ENCODE results near the gene ADGRG1. TPM values are rescaled to one million over a fixed set of nuclear protein-coding genes. Genes with fewer than 3 reads are reported as not detected.

The ADGRG1 gene
- total RNA-seq, 2 experiments from 2014 or later, result 2.2 to 2.9 TPM

- Mint-ChIP-seq H3K4me1 (peaks cover 64% of the 10 kb centered on the region), H3K4me3 (no peak overlapping the region), H3K36me3 (ENCODE audit: low read depth) (no peaks in the 10 kb centered on the region), H3K27ac (peak overlapping the region; percentile 36), H3K9me3 (no peaks in the 10 kb centered on the region), H3K27me3 (peaks cover 3% of the 10 kb centered on the region)
- POLR2A ChIA-PET, result interaction anchor here (0.6 kb wide), 1 partner anchor 13 kb away, joined by 4 read pairs; no protein-coding TSS in a partner anchor
- DNase-seq, result no peak
- CTCF ChIA-PET, result interaction anchor here (2.0 to 3.0 kb wide), 4 partner anchors 15 to 41 kb away, joined by 5 to 13 read pairs (median 10); no protein-coding TSS in a partner anchor
Measured at GRCh38 chr16:57607676-57608461, 20.6 kb upstream of the ADGRG1 start.

GRCh38 chr16:57608462-57609113 is 19.8 kb upstream of the ADGRG1 start:
- ChIA-PET POLR2A (interaction anchor here (0.6 kb wide), 1 partner anchor 13 kb away, joined by 4 read pairs; no protein-coding TSS in a partner anchor), CTCF (interaction anchor here (0.6 to 3.7 kb wide), 10 partner anchors 13 to 878 kb away, joined by 3 to 16 read pairs (median 6); no protein-coding TSS in a partner anchor)
- H3K27ac Mint-ChIP-seq, result peak overlapping the region; percentile 95
- H3K9me3 Mint-ChIP-seq, result no peaks in the 10 kb centered on the region
- H3K36me3 Mint-ChIP-seq (ENCODE audit: low read depth), result no peaks in the 10 kb centered on the region
- DNase-seq, result no peak
- peaks cover 58% of the 10 kb centered on the region for H3K4me1 Mint-ChIP-seq
- no peaks in the 10 kb centered on the region for H3K27me3 Mint-ChIP-seq
- no peak overlapping the region for H3K4me3 Mint-ChIP-seq

DNA sequence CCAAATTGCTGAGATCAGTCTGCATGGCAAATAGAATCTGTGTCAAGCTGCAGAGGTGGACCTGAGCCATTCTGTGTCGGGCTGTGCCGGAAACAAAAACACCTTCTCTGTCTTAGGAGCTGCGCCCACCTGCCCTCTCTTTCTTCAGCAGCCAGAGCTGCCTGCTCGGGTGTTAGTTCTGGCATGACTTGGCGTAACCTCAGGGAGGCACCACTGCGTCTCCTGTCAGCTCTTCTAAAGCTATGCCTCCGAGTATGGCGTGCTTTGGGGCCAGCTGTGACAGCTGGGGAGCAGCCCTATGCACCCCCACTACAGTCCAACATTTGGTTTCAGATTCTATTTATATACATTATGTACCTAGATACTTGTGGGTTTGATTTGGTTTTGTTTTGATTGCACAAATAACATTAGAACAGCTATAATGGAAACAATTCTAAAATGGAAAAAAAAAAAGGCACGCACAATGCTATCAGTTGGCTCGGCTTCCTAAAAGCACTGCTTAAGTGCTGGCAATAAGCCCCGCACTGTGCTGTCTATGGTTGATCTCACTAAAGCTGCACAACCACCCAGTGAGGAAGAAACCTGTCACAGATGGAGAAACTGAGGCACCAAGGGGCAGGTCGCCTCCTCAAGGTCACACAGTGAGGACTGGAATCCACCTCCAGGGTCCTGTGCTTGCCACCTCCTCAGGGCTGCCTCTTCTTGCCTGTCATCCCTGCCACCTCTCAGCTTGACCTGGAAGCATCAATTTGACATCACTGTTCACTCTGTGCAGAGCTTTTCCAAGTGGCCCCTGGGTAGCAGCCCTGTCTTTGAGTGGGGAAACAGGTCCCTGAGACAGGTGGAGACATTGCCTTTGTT is 18.7 kb upstream of the ADGRG1 start:
- Mint-ChIP-seq H3K36me3 (ENCODE audit: low read depth) (no peaks in the 10 kb centered on the region), H3K4me3 (peak overlapping the region; percentile 53), H3K27me3 (no peaks in the 10 kb centered on the region), H3K9me3 (no peaks in the 10 kb centered on the region), H3K27ac (peak overlapping the region; percentile 95), H3K4me1 (peaks cover 59% of the 10 kb centered on the region)
- ChIA-PET CTCF (interaction anchor here (0.9 to 3.7 kb wide), 14 partner anchors 9 to 74 kb away, joined by 3 to 26 read pairs (median 4); no protein-coding TSS in a partner anchor), POLR2A (interaction anchor here (0.6 to 0.9 kb wide), 3 partner anchors 8 to 200 kb away, joined by 3 to 4 read pairs (median 3); no protein-coding TSS in a partner anchor)
- peak; percentile 82 for DNase-seq

- ChIA-PET POLR2A (interaction anchor here (0.9 kb wide), 1 partner anchor 9 kb away, joined by 3 read pairs; no protein-coding TSS in a partner anchor), CTCF (interaction anchor here (1.0 to 3.7 kb wide), 9 partner anchors 9 to 64 kb away, joined by 3 to 26 read pairs (median 9); no protein-coding TSS in a partner anchor)
- peak overlapping the region; percentile 95 for H3K27ac Mint-ChIP-seq
- H3K9me3 Mint-ChIP-seq, result no peaks in the 10 kb centered on the region
- H3K4me3 Mint-ChIP-seq, result no peak overlapping the region
- no peaks in the 10 kb centered on the region for H3K36me3 Mint-ChIP-seq (ENCODE audit: low read depth)
- H3K4me1 Mint-ChIP-seq, result peaks cover 56% of the 10 kb centered on the region
- H3K27me3 Mint-ChIP-seq, result no peaks in the 10 kb centered on the region
- no peak for DNase-seq
Measured at GRCh38 chr16:57610611-57611010, 17.8 kb upstream of the ADGRG1 start.

DNA sequence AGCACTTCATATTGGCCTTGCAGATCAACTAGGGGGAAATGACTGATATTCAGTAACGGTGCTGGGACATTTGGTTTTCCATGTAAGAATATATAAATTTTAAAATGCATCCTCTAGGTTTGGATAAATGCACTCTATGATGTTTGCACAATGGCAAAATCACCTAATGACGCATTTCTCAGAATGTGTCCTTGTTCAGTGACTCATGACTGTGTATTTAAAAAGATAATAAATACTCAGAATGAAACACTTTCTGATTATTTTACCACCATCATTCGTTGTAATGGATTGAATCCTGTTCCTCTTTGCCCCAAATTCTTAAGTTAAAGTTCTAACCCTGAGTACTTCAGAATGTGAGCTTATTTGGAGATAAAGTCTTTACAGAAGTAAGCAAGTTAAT is 17.2 kb upstream of the ADGRG1 start:
- H3K27ac Mint-ChIP-seq, result peak overlapping the region; percentile 95
- no peak for DNase-seq
- no peaks in the 10 kb centered on the region for H3K36me3 Mint-ChIP-seq (ENCODE audit: low read depth)
- H3K4me1 Mint-ChIP-seq, result peaks cover 53% of the 10 kb centered on the region
- no peak overlapping the region for H3K4me3 Mint-ChIP-seq
- CTCF ChIA-PET, result interaction anchor here (0.6 to 3.7 kb wide), 10 partner anchors 8 to 386 kb away, joined by 3 to 26 read pairs (median 7); no protein-coding TSS in a partner anchor
- no peaks in the 10 kb centered on the region for H3K9me3 Mint-ChIP-seq
- POLR2A ChIA-PET, result no interaction called here
- no peaks in the 10 kb centered on the region for H3K27me3 Mint-ChIP-seq

- ChIA-PET POLR2A (no interaction called here), CTCF (interaction anchor here (0.6 to 3.7 kb wide), 5 partner anchors 11 to 386 kb away, joined by 3 to 26 read pairs (median 15); no protein-coding TSS in a partner anchor)
- no peaks in the 10 kb centered on the region for H3K36me3 Mint-ChIP-seq (ENCODE audit: low read depth)
- H3K4me3 Mint-ChIP-seq, result no peak overlapping the region
- H3K27me3 Mint-ChIP-seq, result no peaks in the 10 kb centered on the region
- no peak for DNase-seq
- H3K27ac Mint-ChIP-seq, result no peak overlapping the region
- H3K9me3 Mint-ChIP-seq, result no peaks in the 10 kb centered on the region
- H3K4me1 Mint-ChIP-seq, result peaks cover 53% of the 10 kb centered on the region
Measured at GRCh38 chr16:57611706-57612105, 16.7 kb upstream of the ADGRG1 start.

DNA sequence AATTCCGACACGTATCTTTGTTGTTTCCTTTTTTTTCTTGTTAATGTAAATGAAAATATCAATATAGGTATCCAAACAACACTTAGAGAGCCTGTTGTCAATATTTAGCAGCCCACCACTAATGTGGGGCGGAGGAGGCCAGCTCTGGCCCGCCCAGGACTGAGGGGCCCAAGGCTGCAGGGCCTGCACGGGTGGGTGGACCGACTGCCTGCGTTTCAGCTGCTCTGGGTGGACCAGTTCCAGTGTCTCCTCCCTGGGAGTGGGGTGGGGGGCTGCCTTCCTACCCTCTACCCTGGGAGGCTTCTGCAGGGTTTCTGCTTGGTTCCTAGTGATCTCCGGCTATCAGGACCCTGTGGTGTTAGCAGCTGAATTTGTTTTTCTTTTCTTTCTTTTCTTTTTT is 15.9 kb upstream of the ADGRG1 start:
- Mint-ChIP-seq H3K27ac (no peak overlapping the region), H3K27me3 (no peaks in the 10 kb centered on the region), H3K4me1 (peaks cover 52% of the 10 kb centered on the region), H3K36me3 (ENCODE audit: low read depth) (no peaks in the 10 kb centered on the region), H3K4me3 (no peak overlapping the region), H3K9me3 (no peaks in the 10 kb centered on the region)
- ChIA-PET CTCF (interaction anchor here (3.4 to 3.7 kb wide), 2 partner anchors 12 to 37 kb away, joined by 16 to 26 read pairs; no protein-coding TSS in a partner anchor), POLR2A (no interaction called here)
- no peak for DNase-seq

- H3K9me3 Mint-ChIP-seq, result no peaks in the 10 kb centered on the region
- no peaks in the 10 kb centered on the region for H3K27me3 Mint-ChIP-seq
- DNase-seq, result no peak
- CTCF ChIA-PET, result interaction anchor here (0.6 kb wide), 1 partner anchor 18 kb away, joined by 3 read pairs; no protein-coding TSS in a partner anchor
- no peaks in the 10 kb centered on the region for H3K36me3 Mint-ChIP-seq (ENCODE audit: low read depth)
- no peak overlapping the region for H3K4me3 Mint-ChIP-seq
- POLR2A ChIA-PET, result no interaction called here
- H3K27ac Mint-ChIP-seq, result no peak overlapping the region
- peaks cover 44% of the 10 kb centered on the region for H3K4me1 Mint-ChIP-seq
Measured at GRCh38 chr16:57613514-57613913, 14.9 kb upstream of the ADGRG1 start.

DNA sequence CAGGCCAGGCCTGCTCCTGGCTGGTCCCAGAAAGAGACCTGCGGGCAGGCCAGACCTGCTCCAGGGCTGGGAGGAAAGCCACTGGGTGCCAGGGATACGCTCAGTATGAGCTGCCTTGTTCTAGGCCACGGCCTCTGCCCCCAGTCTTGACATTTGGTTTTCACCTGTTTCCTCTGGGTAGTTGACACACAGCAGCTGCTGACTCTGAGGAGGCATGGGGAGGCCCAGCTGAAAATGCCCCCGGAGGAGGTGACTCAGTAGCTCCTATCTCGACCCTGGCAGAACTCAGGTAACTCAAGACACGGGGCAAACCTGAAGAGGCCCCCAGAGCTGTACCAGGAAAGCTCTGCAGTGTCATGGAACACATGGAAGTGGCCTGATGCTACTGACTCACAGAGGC is 13.9 kb upstream of the ADGRG1 start:
- no peaks in the 10 kb centered on the region for H3K9me3 Mint-ChIP-seq
- ChIA-PET CTCF (interaction anchor here (0.8 to 1.1 kb wide), 3 partner anchors 16 to 23 kb away, joined by 3 read pairs; no protein-coding TSS in a partner anchor), POLR2A (no interaction called here)
- H3K4me1 Mint-ChIP-seq, result peaks cover 34% of the 10 kb centered on the region
- no peaks in the 10 kb centered on the region for H3K36me3 Mint-ChIP-seq (ENCODE audit: low read depth)
- DNase-seq, result no peak
- H3K27ac Mint-ChIP-seq, result no peak overlapping the region
- no peak overlapping the region for H3K4me3 Mint-ChIP-seq
- H3K27me3 Mint-ChIP-seq, result no peaks in the 10 kb centered on the region

GRCh38 chr16:57614944-57615343 is 13.5 kb upstream of the ADGRG1 start:
- peaks cover 30% of the 10 kb centered on the region for H3K4me1 Mint-ChIP-seq
- POLR2A ChIA-PET, result no interaction called here
- DNase-seq, result no peak
- H3K27me3 Mint-ChIP-seq, result no peaks in the 10 kb centered on the region
- no peaks in the 10 kb centered on the region for H3K9me3 Mint-ChIP-seq
- H3K27ac Mint-ChIP-seq, result peak overlapping the region; percentile 32
- no peak overlapping the region for H3K4me3 Mint-ChIP-seq
- no peaks in the 10 kb centered on the region for H3K36me3 Mint-ChIP-seq (ENCODE audit: low read depth)
- CTCF ChIA-PET, result interaction anchor here (0.9 to 1.6 kb wide), 3 partner anchors 13 to 17 kb away, joined by 3 read pairs; no protein-coding TSS in a partner anchor

GRCh38 chr16:57615813-57616212 is 12.6 kb upstream of the ADGRG1 start:
- no peaks in the 10 kb centered on the region for H3K9me3 Mint-ChIP-seq
- POLR2A ChIA-PET, result no interaction called here
- no peak for DNase-seq
- no peak overlapping the region for H3K4me3 Mint-ChIP-seq
- no peak overlapping the region for H3K27ac Mint-ChIP-seq
- no peaks in the 10 kb centered on the region for H3K27me3 Mint-ChIP-seq
- CTCF ChIA-PET, result interaction anchor here (0.6 to 1.6 kb wide), 3 partner anchors 8 to 129 kb away, joined by 3 read pairs; no protein-coding TSS in a partner anchor
- peaks cover 21% of the 10 kb centered on the region for H3K4me1 Mint-ChIP-seq
- no peaks in the 10 kb centered on the region for H3K36me3 Mint-ChIP-seq (ENCODE audit: low read depth)

DNA sequence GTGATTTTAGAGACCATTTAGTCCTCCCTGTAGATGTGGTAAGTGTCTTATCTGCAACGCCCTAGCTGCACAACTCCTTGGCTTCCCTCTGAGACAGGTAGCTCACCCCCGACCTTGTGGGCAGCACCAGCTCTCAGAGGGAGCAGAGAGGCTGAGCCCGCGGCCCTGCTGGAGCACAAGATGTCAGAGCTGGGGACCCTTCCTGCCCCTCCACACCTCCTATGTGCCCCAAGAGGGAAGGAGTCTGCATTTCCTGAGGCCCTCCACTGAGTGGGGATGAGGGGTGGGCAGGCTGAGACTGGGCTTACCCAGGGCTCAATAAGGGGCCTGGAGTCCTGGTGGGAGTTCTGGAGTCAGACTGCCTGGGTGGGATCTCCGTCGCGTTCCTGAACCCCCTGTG is 12.2 kb upstream of the ADGRG1 start:
- DNase-seq, result no peak
- no peaks in the 10 kb centered on the region for H3K27me3 Mint-ChIP-seq
- no peak overlapping the region for H3K4me3 Mint-ChIP-seq
- CTCF ChIA-PET, result interaction anchor here (0.6 to 1.6 kb wide), 5 partner anchors 8 to 129 kb away, joined by 3 to 4 read pairs (median 3); partner anchors contain the start of gene ADGRG1
- H3K36me3 Mint-ChIP-seq (ENCODE audit: low read depth), result no peaks in the 10 kb centered on the region
- POLR2A ChIA-PET, result interaction anchor here (0.7 kb wide), 1 partner anchor 95 kb away, joined by 10 read pairs; no protein-coding TSS in a partner anchor
- no peak overlapping the region for H3K27ac Mint-ChIP-seq
- no peaks in the 10 kb centered on the region for H3K9me3 Mint-ChIP-seq
- peaks cover 18% of the 10 kb centered on the region for H3K4me1 Mint-ChIP-seq

Measured in activated CD4-positive, alpha-beta T cell treated with anti-CD3 and anti-CD28 coated beads, Interleukin-2, amount 10 ng/mL, durations not matched to agents 7 days and 5 days (primary cell).